ENCODE results near the gene PRDM16. TPM values are rescaled to one million over a fixed set of nuclear protein-coding genes. Genes with fewer than 3 reads are reported as not detected.

The PRDM16 gene
- polyA plus RNA-seq, 1 donor (not counting 4 experiments of a cell fraction or from before 2014, with no cell fraction given): 0.05 TPM

- Histone ChIP-seq H3K36me3 (ENCODE audit: control insufficient read depth in 2 of 2, extremely low read depth in 1 of 2, insufficient read depth in 2 of 2, low read length in 2 of 2) (no peaks in the 10 kb centered on the region), H2AFZ (ENCODE audit: control insufficient read depth, low read length) (no peak overlapping the region), H3K4me2 (ENCODE audit: control insufficient read depth, extremely low read depth, insufficient read depth, low read depth, low read length) (no peak overlapping the region), H3K27me3 (ENCODE audit: control insufficient read depth, extremely low read depth, insufficient read depth, low read length) (no peaks in the 10 kb centered on the region), H3K27ac (ENCODE audit: control insufficient read depth, insufficient read depth, low read length) (no peak overlapping the region), H3K9me1 (ENCODE audit: control insufficient read depth, extremely low read depth, insufficient read depth, low read length) (no peaks in the 10 kb centered on the region), H3K4me1 (ENCODE audit: control insufficient read depth, extremely low read depth, insufficient read depth, low read length) (no peaks in the 10 kb centered on the region), H3K9me3 (ENCODE audit: control insufficient read depth, low read depth, low read length) (peaks cover 9% of the 10 kb centered on the region), H3K79me2 (ENCODE audit: control insufficient read depth, insufficient read depth, low read length) (no peaks in the 10 kb centered on the region), H3K9ac (ENCODE audit: control insufficient read depth, extremely low read depth, insufficient read depth, low read length) (no peak overlapping the region), H4K20me1 (ENCODE audit: control insufficient read depth, extremely low read depth, insufficient read depth, low read length) (no peaks in the 10 kb centered on the region), H3K4me3 (ENCODE audit: control insufficient read depth in 2 of 3, extremely low read depth in 1 of 3, insufficient read depth in 2 of 3, low read depth in 1 of 3, low read length in 3 of 3) (no peak overlapping the region)
- FAIRE-seq (no peak), DNase-seq (ENCODE audit: low read depth, low spot score) (no peak)
- TF ChIP-seq EZH2 (IDR thresholded peaks at IDR 0.05; ENCODE audit: low read length) (no peak), CTCF (optimal IDR thresholded peaks at IDR 0.05 in 1 of 3, IDR thresholded peaks at IDR 0.05 in 1 of 3, conservative IDR thresholded peaks at IDR 0.05 in 1 of 3; ENCODE audit: extremely low read depth in 1 of 3, insufficient read depth in 2 of 3, low read length in 3 of 3) (no peak)
- dilution Hi-C loops (cut with MboI; ENCODE audit: extremely low pct_ligation_motif_present, low sequenced_read_pairs): no loop called here
Measured at GRCh38 chr1:3167255-3167654, 98.3 kb downstream of the PRDM16 start.

- H3K79me2 ChIP-seq (ENCODE audit: control insufficient read depth, insufficient read depth, low read length): no peaks in the 10 kb centered on the region
Measured at GRCh38 chr1:3168678-3169077, 99.7 kb downstream of the PRDM16 start.

More at GRCh38 chr1:3168678-3169077, 99.7 kb downstream of the PRDM16 start:
- H3K27me3 ChIP-seq (ENCODE audit: control insufficient read depth, extremely low read depth, insufficient read depth, low read length): no peaks in the 10 kb centered on the region
- dilution Hi-C loops (cut with MboI; ENCODE audit: extremely low pct_ligation_motif_present, low sequenced_read_pairs): no loop called here
- no peak for TF ChIP-seq CTCF (optimal IDR thresholded peaks at IDR 0.05 in 1 of 3, IDR thresholded peaks at IDR 0.05 in 1 of 3, conservative IDR thresholded peaks at IDR 0.05 in 1 of 3; ENCODE audit: extremely low read depth in 1 of 3, insufficient read depth in 2 of 3, low read length in 3 of 3)
- FAIRE-seq (no peak), DNase-seq (ENCODE audit: low read depth, low spot score) (no peak)
- H3K4me1 ChIP-seq (ENCODE audit: control insufficient read depth, extremely low read depth, insufficient read depth, low read length): no peaks in the 10 kb centered on the region
- no peak overlapping the region for H3K4me2 ChIP-seq (ENCODE audit: control insufficient read depth, extremely low read depth, insufficient read depth, low read depth, low read length)
- H4K20me1 ChIP-seq (ENCODE audit: control insufficient read depth, extremely low read depth, insufficient read depth, low read length): no peaks in the 10 kb centered on the region
- no peak overlapping the region for H2AFZ ChIP-seq (ENCODE audit: control insufficient read depth, low read length)
- H3K9me1 ChIP-seq (ENCODE audit: control insufficient read depth, extremely low read depth, insufficient read depth, low read length): no peaks in the 10 kb centered on the region
- no peak overlapping the region for H3K9ac ChIP-seq (ENCODE audit: control insufficient read depth, extremely low read depth, insufficient read depth, low read length)
- no peak overlapping the region for H3K4me3 ChIP-seq (ENCODE audit: control insufficient read depth in 2 of 3, extremely low read depth in 1 of 3, insufficient read depth in 2 of 3, low read depth in 1 of 3, low read length in 3 of 3)
- H3K36me3 ChIP-seq (ENCODE audit: control insufficient read depth in 2 of 2, extremely low read depth in 1 of 2, insufficient read depth in 2 of 2, low read length in 2 of 2): no peaks in the 10 kb centered on the region
- peaks cover 9% of the 10 kb centered on the region for H3K9me3 ChIP-seq (ENCODE audit: control insufficient read depth, low read depth, low read length)
- no peak overlapping the region for H3K27ac ChIP-seq (ENCODE audit: control insufficient read depth, insufficient read depth, low read length)
